AG04449 (cell line): ENCODE results near the gene TSPAN9.

Source experiments
- CTCF ChIA-PET: fragments of 350-600 bp; formaldehyde crosslinking; extraction: SDS; loops from one replicate; lab custom pipeline; 2021; ENCODE audit warnings: antibody characterized with exemption; lab: Yijun Ruan, JAX
- POLR2A ChIA-PET: fragments of 400-600, 350-600 bp; formaldehyde crosslinking; extraction: SDS; loops from one replicate; lab custom pipeline; 2020; ENCODE audit warnings: antibody characterized with exemption, inconsistent platforms; lab: Yijun Ruan, JAX
- DNase-seq: peaks from one replicate; pipeline ENCODE4 v3.0.0-alpha.2; 2010; ENCODE audit warnings: low read depth, low spot score
- H3K4me3 ChIP-seq: 2 replicates; pipeline ENCODE4 v1.5.1; 2011; ENCODE audit warnings: low read depth, mild to moderate bottlenecking, control low read depth, low read length
- TF ChIP-seq, protein P1 (sequence below): IDR thresholded peaks from one replicate; pipeline ENCODE4 v1.5.1; 2011; ENCODE audit warnings: mild to moderate bottlenecking, moderate library complexity, low read length, control low read depth, inconsistent platforms; ENCODE audit not compliant: insufficient read depth; ENCODE audit errors: missing control alignments

TSPAN9 gene

DNA sequence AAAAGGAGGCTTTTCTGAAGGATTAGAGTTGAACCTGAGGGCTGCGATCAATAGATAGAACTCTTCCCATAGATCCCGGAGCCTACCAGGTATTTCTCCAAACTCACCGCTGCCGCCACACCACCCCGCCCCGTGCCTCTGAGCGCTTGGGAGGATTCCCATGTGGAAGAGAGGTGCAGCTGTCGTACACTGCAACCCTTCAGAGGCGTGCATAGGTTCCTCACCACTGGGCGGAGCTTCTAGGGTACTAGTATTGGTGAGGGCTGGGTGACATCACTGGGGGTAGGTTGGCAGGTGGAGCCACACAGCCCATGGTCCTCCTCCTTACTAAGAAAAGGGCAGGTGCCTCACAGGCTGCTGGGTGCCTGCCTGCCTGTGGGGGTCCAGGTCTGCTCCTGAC, 127.0 kb downstream of the TSPAN9 start:
- TF ChIP-seq, protein P1, sequence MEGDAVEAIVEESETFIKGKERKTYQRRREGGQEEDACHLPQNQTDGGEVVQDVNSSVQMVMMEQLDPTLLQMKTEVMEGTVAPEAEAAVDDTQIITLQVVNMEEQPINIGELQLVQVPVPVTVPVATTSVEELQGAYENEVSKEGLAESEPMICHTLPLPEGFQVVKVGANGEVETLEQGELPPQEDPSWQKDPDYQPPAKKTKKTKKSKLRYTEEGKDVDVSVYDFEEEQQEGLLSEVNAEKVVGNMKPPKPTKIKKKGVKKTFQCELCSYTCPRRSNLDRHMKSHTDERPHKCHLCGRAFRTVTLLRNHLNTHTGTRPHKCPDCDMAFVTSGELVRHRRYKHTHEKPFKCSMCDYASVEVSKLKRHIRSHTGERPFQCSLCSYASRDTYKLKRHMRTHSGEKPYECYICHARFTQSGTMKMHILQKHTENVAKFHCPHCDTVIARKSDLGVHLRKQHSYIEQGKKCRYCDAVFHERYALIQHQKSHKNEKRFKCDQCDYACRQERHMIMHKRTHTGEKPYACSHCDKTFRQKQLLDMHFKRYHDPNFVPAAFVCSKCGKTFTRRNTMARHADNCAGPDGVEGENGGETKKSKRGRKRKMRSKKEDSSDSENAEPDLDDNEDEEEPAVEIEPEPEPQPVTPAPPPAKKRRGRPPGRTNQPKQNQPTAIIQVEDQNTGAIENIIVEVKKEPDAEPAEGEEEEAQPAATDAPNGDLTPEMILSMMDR: no peak
- ChIA-PET CTCF (interaction anchor here (1.3 to 10.3 kb wide), 8 partner anchors 12 to 71 kb away, joined by 3 to 131 read pairs (median 18); no protein-coding TSS in a partner anchor), POLR2A (no interaction called here)
- DNase-seq: no peak
- no peak overlapping the region for H3K4me3 ChIP-seq

DNA sequence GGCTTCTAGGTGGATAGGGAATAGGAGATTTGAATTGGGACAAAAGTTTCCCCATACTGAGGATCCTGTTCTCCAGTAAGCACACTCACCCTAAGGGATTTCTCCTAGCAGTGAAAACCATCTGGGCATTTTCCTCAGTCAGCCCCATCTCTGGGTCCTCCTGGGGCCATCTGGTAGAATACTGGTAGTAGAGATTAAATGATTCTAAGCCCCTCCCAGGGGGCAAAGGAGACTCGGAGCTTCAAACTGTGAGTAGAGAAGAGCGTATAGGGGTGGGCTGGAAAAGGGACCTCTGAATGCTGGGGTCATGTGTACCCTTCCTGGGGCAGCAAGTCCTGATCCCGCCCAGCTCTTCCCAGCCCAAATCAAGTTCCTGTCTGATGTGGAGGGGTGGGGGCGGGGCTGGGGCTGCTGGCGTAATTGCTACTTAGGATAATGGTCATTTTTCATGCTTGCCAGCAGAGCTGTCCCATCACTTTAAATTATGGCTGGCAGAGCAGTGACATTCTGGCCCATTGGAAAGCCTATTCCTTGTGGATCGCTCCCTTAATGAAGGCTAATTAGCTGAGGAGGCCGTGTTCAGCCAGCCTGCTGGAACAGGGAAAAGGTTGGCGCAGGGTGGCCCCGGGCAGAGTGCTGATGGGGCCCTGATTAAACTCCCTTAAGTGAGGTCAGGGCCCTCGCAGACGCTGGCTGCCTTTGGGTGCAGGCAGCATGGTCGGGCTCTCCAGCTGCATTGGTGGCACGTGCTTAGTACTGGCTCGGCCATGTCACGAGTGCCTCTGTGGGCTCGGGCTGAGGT, 127.8 kb downstream of the TSPAN9 start:
- TF ChIP-seq, protein P1: no peak
- ChIA-PET POLR2A (no interaction called here), CTCF (interaction anchor here (0.9 to 10.3 kb wide), 9 partner anchors 9 to 70 kb away, joined by 3 to 131 read pairs (median 7); no protein-coding TSS in a partner anchor)
- no peak overlapping the region for H3K4me3 ChIP-seq
- DNase-seq: no peak

DNA sequence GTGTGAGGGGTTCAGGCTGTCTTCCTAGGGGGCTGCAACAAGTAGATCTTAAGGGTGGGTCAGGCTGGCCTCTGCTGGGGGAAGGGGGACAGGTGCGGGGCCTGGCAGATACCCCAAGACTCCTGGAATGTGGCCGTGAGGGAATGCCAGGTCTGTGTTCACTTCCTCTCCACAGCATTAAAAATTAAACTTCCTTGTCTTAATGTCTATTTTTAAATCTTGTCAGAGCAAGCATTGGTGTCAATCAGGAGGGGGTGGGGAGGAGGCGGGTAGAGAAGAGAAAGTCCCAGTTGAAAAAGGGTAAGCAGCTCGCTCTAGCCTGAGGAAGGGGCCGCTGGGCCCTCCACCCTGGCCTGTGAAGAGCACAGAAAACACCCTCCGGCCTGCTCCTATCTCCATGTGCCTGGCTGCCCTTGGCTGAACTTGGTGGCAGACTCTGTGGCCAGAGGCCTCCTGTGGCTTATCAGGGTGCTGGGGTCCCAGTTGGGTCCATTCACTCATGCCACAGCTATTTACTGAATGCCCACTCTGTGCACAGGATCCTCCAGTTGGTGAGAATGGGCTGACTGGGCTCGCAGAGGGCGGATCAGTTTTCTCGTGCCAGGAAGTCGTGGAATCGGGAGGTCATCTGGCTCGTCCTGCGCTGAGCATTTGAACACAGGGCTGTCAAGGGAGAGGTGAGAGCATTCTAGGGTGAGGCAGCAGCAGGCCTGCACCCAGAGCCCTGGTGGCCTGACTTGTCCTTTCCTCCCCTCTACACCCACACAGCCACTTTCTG, 128.8 kb downstream of the TSPAN9 start:
- no peak overlapping the region for H3K4me3 ChIP-seq
- POLR2A ChIA-PET: no interaction called here
- TF ChIP-seq, protein P1: no peak
- no peak for DNase-seq
- CTCF ChIA-PET: interaction anchor here (0.9 to 10.3 kb wide), 10 partner anchors 8 to 71 kb away, joined by 3 to 131 read pairs (median 6); no protein-coding TSS in a partner anchor

DNA sequence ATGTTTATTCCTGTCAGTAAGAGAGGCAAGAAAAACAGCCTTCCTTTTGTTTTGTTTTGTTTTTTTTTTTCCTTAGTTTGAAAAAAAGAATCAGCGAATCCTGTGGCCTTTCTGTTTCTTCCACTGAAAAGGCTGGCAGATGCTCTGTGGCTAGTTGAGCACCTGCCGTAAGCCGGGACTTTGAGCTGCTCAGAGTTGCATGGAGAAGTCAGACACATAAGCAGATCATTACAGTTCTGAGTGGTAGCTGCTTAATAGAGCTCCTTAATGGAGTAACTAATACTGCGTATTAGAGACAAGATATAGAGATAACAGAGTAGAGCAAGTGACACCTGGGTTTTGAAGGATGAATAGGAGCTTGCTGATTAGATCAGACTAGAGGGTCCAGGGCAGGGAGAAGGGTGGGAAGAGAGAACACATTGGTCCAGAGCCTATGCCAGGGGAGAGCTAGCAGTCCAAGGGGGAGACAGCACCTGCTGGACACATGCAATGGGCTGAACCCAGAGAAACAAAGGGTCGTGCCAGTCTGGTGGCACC, 129.4 kb downstream of the TSPAN9 start:
- H3K4me3 ChIP-seq: no peak overlapping the region
- no peak for DNase-seq
- ChIA-PET POLR2A (no interaction called here), CTCF (interaction anchor here (0.9 to 10.3 kb wide), 11 partner anchors 7 to 133 kb away, joined by 3 to 131 read pairs (median 5); no protein-coding TSS in a partner anchor)
- TF ChIP-seq, protein P1: no peak

DNA sequence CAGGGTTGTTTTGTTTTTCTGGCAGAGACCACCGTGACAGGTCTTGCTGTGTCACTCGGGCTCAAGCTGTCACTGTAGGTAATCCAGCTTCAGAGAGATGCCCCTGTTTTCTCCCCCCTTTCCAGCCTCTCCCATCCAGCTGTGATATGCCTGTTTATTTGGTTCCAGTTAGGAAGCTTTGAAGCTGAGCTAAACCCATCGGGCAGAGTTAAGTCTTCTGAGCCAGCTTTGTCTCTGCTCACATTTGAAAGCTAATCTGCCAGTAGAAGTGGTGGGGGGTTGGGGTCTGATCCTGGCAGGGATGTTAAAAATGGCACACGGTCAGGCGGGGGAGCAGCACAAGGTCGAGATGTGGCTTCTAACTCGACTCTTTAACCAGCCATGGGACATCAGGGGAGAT, 130.0 kb downstream of the TSPAN9 start:
- ChIA-PET CTCF (interaction anchor here (0.9 to 10.3 kb wide), 11 partner anchors 8 to 134 kb away, joined by 3 to 131 read pairs (median 4); no protein-coding TSS in a partner anchor), POLR2A (no interaction called here)
- TF ChIP-seq, protein P1: no peak
- DNase-seq: no peak
- H3K4me3 ChIP-seq: no peak overlapping the region
